Keratinocyte (primary cell): Measurements from ENCODE around the gene ATP5F1D.

Source experiments
- EZH2 ChIP-seq: IDR thresholded peaks from one replicate; pipeline ENCODE4 v1.6.1; 2012; ENCODE audit warnings: inconsistent platforms, mild to moderate bottlenecking, low read length, moderate library complexity
- TF ChIP-seq, protein P1 (sequence below), 3 experiments: IDR thresholded peaks in 1 of 3; conservative IDR thresholded peaks in 1 of 3; optimal IDR thresholded peaks in 1 of 3; 2 replicates in 2 of 3; 3 replicates in 1 of 3; pipeline versions ENCODE3 to v1.5.1; 2011; ENCODE audit warnings: low read length in 3 of 3, mild to moderate bottlenecking in 3 of 3, moderate library complexity in 2 of 3, control low read depth in 1 of 3, inconsistent platforms in 1 of 3; ENCODE audit not compliant: insufficient read depth in 2 of 3; ENCODE audit errors: extremely low read depth in 1 of 3

DNA sequence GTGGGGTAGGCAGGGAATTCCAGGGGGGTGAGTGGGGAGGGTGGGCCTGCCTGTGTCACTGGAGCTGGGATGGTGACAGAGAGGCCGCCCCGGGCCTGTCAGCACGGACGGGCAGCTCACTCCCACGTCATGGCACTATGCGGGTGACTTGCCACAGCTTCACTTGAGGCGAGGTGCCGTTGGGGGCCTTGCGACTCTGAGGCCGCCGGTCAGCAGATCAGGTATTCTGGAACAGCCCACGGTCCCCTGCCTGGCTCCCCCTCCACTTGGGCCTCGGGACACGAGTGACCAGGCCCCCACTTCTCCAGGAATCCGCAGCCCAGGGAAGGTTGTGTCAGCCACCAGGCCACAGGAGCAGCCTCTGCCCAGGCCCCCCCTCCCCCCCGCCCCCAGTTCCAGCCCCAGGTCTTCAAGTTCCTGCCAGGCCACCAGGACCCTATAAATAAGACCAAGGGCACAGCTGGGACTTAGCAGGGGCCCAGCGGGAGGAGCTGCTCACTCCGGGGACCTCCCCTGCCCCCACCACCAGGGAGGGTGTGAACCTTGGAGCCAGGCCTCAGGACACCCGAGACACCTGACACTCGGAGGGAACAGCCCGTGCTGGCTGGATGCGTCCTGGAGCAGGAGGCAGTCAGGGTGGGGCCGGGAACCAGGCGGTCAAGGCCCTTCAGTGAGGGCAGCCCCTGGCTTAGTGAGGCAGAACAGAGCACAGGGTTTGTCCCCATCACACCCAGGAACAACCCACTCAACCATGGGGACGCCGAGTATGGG, 4.1 kb downstream of the ATP5F1D start:
- TF ChIP-seq, protein P1, sequence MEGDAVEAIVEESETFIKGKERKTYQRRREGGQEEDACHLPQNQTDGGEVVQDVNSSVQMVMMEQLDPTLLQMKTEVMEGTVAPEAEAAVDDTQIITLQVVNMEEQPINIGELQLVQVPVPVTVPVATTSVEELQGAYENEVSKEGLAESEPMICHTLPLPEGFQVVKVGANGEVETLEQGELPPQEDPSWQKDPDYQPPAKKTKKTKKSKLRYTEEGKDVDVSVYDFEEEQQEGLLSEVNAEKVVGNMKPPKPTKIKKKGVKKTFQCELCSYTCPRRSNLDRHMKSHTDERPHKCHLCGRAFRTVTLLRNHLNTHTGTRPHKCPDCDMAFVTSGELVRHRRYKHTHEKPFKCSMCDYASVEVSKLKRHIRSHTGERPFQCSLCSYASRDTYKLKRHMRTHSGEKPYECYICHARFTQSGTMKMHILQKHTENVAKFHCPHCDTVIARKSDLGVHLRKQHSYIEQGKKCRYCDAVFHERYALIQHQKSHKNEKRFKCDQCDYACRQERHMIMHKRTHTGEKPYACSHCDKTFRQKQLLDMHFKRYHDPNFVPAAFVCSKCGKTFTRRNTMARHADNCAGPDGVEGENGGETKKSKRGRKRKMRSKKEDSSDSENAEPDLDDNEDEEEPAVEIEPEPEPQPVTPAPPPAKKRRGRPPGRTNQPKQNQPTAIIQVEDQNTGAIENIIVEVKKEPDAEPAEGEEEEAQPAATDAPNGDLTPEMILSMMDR (optimal IDR thresholded peaks at IDR 0.05 in 1 of 3, IDR thresholded peaks at IDR 0.05 in 1 of 3, conservative IDR thresholded peaks at IDR 0.05 in 1 of 3; ENCODE audit: extremely low read depth in 1 of 3, insufficient read depth in 2 of 3, low read length in 3 of 3): no peak
- TF ChIP-seq EZH2: no peak
